Activated naive CD4-positive, alpha-beta T cell (primary cell): ENCODE data around the gene STX16.

Experiments
- DNase-seq, 4 experiments: peaks; one replicate each; lab custom pipeline; 2025; lab: John Stamatoyannopoulos, UW

Gene STX16

DNA sequence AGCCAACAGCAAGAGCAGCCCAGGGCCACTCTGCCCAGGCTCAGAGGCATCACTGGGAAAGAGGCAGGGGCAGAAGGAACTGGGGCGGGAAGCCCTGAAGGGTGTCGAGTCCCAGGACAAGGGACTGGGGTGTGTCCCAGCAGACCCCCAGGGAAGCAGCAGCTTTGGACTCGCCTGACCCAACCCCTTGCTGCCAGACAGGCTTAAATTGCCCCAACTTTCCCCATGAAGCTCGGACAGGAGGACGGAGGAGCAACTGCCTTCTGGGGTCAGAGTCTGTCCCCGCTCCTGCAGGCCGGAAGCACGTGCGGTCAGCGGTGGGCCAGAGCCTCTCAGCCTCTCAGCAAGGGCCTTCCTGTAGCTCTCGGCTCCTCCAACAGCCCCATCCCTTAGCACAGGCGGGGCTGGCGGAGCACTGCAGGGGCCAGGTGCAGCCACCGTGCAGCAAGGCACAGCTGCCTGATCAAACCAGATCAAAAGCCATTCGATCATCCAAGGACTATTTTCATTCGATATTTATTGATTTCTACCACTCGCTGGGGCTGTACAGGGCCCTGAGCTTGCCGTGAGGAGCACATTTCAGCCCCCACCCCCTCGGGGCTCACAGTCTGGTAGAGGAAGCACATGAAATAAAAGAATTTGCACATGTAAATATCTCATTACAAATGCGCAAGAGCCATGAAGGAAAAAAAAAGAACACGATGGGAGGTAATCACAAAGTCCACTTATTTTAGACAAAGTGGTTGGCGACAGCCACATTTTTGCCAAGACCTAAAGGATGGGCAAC lies 31.8 kb upstream of the STX16 start:
- no peak for DNase-seq

DNA sequence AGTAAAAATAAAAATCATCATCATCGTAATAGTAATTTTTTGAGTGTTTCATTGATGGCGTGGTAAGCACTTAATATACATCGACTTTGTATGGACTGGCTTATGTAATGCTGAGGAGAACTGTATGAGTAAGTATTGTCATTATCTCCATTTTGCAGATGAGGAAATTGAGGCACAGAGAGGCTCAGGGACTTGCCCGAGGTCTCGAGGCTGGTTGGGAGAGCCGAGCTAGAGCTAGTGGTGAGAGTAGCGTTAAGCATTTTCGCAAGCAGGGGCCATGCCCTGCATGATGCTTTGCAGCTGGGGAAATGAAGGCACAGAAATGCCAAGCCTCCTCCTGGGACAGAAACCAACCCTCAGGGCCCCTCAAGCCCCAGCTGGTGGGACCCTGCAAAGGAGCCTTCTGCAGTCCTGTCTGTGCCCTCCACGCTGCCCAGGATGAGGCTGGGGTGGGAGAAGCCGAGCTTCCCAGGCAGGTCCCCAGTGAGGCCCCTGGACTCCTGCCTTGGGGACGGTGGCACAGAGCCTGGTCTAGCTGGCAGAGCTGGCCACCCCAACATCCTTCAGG lies 31.1 kb upstream of the STX16 start:
- DNase-seq = no peak

DNA sequence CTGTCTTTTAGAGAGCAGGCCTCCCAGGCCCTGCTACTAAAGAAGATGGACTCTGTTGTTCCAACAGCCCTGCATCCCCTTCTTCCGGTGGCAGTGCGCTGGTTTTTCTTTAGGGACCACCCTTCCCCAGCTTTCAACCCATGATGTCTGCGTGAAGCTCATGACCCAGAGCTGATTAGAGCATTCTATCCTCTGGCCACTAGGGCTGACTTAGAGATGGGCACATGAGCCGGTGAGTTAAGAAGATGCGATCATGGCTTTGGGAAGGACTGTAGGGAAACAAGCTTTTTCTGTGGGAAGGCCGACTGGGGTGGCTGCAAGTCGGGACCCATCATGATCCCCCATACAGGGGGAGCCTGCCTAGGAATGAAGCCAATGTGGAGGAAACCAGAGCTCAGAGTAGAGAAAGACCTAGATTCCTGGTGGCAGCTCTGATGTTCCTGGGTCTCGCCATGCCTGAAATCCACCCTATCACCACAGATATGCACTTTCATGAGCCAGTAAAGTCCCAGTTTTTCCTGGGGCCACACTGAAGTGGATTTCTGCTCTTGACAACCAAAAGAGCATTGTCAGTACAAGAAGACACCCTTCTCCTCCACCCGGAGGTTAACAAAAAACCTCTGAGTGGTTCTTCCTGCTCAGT lies 29.1 kb upstream of the STX16 start:
- DNase-seq = no peak

DNA sequence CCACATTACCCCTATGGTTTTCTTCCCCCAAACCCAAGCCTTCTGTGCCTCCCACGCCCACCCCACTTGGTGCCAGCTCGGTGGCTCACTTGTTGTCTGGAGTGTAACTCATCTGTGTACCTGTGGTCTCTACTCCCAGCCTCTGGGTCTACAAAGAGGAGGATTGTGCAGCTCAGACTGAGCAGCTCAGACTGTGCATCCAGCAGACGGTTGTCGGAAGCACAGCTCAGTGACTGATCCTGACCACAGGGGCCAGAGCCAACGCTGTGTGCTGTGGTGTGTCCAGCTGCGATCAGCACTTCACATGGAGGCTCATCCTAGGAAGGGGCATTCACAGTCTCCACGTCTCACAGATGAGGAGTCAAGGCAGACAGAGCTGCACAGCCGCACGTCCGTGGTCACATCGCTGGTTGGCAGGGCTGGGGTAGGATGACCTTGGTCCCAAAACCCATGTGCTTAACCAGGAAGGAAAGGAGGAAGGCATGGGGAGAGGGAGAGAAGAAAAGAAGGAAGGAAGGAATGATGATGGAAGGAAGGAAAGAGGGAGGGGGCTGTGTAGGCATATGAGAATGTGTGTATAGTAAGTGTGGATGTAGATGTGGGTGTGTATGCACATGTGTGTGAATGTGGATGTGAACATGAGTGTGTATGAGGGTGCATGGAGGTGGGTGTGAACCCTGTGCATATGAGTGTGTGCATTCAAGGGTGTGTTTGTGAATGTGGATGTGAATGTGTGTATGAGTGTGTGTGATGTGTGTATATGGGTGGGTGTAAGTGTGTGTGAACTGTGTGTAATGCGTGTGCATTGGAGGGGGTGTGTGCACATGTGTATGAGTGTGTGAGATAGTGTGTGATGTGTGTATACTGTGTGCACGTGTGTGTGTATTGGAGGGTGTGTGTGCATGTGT lies 28.2 kb upstream of the STX16 start:
- no peak for DNase-seq

DNA sequence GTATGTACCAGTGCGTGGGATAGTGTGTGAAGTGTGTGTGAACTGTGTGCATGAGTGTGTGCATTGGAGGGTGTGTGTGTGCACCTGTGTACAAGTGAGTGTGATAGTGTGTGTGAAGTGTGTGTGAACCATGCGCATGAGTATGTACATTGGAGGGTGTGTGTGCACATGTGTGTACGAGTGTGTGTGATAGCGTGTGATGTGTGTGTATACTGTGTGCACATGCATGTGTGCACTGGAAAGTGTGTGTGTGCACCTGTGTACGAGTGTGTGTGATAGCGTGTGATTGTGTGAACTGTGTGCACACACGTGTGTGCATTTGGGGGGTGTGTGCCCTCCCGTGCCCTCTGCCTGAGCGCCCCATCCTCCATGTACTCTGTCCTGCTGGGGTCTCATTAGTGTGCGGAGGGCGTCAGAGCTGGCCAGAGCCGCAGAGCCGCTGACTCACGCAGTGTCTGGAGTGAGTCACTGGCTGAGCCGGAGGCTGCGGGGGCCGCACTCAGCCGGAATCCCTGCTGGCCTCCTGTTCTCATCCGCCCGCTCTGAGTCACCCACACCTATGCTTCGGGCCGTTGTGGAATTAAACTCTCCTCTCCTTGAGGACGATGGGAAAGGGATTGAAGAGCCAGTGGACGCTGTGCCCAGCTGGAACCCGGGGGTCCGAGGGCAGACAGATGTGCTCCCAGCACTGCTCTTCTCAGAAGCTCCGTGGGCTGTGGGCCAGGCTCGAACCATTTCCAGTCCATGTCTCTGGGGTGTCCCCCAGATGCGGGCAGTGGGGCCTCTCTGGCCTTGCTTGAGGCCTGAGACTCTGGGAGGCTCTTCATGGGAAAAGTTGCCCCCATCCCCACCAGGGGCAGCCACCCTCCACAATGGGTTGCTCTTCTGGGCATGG lies 27.3 kb upstream of the STX16 start:
- no peak for DNase-seq

DNA sequence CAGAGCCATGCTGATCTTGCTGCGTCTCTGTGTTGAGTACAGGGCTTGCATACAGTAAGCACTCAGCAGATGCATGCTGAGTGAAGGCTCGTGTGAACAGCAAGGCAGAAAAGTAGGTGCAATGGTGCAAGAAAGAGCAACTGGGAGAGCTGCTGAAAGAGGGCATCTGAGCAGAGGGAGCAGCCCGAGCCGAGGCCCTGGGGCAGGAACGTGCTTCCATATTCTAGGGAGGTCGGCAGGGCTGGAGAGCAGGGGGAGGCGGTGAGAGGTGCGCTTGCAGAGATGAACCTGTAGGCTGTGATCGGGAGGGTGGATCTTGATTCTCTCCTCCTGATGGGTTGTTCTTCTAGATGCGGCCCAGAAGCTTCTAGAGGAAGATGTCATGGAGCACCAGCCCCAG lies 26.4 kb upstream of the STX16 start:
- no peak for DNase-seq

DNA sequence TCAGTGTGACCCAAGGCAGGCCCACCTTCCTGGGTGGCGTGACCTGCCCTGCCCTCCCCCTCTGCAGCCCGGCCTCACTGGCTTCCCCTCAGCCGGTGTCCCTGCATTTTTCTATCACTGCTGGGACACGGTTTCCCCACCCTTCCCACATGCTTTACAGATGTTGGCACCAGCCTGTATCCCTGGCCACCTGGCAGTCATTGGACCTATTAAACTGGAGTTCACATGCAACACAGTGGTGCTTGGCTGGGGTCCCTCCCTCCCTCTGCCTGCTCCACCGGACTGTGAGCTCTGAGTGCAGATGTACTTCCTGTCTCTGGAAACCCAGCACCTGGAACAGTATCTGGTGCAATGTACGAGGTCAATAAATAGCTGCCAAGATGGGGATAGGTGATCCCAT lies 25.5 kb upstream of the STX16 start:
- DNase-seq = no peak

DNA sequence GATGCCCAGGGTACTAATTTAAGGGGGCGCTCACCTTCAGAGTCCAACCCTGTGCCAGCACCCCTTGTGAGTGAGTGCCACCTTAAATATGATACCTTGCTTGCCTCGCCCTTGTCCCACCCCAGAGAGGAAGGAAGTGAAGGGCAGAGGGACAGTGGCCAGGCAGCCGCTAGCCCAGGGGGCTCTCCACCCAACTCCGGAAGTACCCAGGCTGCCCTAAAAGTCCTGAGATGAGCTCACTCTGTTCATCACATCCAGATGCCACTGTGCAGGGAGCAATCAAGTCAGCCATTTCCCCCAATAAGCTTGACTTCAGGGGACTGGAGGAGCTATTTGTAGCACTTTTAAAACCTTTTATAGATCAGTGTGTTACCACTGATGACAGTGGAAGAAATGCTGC lies 25.0 kb upstream of the STX16 start:
- DNase-seq = no peak

DNA sequence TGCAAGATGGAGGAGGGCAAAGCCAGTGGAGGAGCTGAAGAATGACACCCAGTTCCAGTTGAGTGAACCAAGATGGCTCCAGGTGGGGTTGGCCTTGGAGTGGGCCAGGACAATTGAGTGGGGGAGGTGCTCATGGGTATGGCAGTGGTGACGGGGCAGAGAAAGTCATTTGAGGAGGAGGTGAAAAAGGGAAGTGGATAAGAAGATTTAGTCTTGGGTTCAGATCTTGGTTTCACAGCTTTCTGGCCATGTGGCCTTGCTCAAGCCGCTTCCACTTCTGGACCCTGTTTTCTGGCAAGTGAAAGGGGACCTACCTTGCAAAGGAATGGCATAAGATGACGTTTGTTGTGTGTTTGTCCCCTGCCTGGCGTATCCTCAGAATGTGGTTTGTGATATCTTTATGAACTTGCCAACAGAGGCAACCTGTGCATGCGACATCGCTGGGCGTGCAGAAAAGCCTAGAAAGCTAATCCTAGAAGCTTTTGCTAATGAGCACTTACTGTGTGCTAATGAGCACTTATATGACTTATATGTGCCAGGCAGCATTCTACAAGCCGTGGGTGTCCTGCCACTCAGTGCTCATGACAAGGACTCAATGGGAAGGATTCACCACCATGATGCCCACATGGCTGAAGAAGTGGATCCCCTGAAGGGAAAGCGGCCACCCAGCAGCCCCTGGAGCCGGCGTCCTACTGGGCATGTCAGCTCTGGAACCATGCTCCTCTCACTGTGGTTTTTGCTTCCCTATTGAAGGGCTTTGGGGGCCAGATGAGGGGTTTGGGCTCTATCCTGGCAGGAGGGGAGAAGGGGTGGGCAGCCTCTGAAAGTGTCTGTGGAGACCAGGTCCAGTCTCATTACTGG lies 23.6 kb upstream of the STX16 start:
- DNase-seq = peak in 1 of 4 experiments; percentile 30

DNA sequence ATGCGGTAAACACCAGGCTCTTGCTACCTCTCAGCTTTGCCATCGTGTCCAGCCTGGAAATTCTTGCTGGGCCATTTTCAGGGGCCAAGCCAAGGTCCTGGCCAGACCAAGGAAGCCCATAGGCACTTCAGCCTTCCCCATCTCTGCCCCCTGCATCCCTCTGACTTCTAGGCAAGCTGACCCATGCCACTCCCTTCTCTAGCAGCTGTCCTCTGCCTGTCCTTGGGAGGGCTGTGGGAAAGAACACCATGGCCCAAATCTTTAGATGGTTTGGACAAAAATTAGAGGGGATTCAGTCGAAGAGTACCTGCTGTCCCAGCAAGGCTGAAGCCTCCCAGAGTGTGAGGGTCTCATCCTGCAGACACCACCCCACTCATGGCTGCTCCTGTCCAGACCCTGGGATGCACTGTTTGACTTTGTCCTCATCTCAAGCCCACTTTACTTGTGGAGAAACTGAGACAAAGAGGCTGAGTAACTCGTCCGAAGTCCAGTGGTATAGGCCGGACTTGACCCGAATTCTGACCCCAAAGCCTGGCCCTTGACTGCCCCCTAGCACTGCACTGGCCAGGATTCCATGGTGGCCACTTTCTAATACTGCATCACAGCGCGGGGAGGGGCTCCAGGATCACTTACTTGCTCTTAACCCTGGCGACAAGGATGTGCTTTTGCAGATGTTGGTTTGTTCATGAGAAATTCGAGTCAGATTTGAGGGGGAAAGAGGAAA lies 22.4 kb upstream of the STX16 start:
- DNase-seq = no peak

DNA sequence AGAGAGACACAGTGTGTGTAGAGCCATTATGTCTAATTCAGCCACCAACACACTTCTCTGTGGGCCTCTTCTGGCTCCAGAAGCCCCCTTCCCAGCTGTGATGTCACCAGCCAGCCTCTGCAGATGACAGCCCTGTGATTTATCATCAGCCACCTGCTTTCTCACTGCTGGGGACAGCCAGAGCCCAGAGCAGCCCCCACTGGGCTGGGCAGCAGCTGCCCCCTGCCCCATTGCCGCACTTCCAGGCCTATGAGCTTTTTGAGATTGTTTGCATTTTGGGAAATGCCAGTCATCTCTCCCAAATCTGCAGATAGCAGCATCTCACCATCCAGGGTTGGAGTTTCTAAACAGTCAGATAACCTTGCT lies 21.9 kb upstream of the STX16 start:
- no peak for DNase-seq

DNA sequence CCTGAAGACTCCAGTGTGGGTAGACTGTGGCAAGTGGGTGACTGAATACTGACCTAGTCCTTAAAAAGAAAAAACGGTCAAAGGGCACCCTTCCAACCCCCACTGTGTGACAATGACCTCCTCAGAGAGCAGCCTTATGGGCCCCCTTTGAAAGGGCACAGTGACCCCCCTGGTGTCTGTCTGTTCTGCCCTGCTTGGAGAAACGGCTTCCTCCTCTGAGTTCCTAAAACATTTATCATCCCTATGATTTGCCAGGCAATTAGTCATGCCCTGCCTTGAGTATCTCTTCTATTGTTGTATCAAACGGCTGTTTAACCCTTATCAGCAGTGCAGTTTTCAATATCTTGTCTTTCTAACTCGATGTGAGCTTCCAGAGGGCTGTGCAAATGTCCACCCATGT lies 21.0 kb upstream of the STX16 start:
- DNase-seq = no peak

DNA sequence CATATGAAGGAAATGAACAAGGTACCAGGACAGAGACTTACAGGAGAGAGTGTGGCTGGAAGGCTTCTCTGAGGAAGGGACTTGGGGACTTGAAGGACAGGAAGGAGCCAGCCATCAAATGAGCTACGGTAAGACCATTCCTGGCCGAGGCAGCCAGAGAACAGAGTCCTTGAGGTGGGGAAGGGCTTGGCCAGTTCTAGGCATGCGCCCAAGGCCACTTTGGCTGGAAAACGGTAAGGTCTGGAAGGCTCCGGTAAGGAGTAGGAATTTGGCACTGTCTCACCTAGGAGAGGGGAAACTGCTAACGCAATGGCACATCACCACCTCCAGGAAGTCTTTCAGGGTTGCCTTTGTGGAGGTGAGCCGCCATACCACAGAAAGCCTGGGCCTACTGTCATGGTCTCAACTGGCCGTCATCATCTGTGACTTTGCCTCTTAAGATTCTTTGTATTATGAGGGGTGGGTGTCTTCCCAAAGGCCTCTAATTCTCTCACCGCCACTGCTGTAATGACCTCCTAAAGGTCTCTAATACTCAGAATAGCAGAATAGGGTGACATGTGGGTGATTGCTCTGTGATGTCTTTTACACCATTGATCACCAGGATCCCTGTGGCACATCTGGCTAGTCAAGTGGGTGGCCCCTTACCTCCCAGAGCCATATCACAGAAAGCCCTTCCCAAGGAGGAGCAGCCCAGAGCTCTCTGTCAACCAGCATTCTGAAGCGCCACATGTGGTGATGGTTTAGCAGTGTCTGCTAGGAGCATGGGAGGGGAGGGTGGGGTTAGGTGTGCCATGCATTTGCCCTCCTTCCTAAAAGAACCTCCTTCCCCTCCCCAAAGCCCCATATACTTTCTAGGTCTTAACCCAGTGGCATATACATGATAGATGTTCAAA lies 17.7 kb upstream of the STX16 start:
- DNase-seq = no peak

DNA sequence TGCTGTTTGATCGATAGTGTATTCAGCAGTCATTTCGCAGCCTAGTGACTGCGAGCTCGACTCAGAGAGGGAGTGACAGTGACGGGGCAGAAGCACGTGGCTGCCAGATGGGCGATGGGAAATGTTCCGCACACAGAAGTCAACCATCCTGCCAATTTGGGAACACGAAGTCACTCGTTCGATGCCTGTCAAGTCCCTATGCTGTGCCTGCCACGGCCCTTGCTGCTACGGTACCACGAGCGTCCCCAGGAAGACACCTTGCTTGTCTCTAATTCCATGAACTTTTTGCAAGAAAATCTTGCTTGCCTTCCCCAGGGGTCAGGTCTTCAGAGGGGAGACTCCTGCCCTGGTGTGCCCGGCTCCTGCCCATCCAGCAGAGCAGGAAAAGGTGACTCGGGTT lies 17.0 kb upstream of the STX16 start:
- DNase-seq = no peak

DNA sequence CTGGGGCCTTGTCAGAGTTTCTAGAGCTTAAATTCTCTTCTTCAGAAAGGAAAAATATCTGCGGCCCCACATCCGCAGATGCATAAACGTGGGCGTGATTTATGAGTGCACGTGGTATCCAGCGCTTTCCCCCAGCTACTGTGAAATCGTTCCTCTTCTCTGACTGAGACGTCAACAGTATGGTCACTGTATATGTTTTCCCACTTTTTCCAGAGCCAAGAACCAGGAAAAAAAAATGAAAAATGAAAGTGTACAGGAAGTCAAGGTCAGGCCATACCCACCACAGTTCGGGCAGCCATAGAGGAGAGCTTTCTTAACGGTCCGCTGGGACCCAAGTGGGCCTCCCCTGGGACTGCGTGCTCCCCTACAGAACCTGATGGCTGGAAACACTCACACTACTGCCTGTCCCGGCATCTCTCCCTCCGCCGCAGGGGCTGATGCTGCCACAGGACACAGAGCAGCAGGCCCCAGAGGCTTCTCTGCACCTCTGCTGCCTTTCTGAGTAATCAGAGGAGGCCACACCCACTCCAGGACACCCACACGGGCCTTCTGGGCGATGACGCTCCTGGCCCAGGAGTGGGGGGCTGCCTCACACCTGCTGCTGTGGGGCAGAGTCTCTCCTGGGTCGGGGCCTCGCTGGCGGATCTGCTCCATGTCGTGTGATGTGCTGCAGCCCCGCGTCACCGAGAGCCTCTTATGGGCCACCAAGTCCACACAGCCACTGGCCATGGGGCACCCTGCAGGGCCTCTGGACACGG lies 16.4 kb upstream of the STX16 start:
- DNase-seq = peak in 1 of 4 experiments; percentile 10

DNA sequence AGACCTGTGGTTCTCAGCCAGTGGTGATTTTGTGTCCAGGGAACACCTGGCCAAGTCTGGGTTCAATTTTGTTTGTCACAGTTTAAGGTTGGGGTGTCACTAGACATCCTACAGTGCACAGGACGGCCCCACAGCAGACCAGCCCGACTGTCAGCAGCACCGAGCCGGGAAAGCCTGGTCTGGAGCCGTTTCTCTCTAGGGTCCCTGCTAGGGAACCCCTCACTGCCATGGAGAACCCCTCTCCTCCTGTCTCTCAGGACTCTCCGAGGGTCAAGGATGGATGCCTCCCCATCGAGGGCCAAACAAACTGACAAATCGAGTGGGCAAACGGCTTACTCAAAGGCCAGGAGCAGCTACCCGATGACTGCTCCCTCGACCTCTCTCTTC lies 15.8 kb upstream of the STX16 start:
- no peak for DNase-seq

DNA sequence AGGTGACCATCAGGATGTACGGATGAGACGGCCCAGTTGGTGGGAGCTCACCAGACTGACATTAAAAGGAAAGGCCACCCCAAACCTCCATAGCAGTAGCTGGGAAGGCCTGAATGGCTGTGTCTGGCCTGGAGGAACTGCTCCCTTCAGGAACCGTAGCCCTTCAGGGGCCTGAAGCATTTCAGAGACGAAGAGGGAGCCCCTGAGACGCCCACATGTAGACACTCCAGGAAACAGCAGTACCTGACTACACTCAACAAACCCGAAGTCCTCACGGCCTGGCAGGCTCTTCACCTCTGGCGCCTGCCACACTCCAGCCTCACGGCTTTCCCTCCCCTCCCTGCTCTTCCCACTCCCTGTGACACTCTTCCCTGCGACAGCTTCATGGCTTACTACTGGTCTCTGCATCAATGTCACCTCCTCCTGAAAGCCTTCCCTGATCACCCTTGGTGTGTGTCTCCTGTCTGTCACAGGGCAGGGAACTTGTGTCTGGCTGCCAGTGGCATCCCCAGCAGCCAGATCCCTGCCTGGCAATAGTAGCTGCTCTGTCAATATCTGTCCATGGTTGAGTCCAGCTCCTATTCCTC lies 14.6 kb upstream of the STX16 start:
- no peak for DNase-seq

DNA sequence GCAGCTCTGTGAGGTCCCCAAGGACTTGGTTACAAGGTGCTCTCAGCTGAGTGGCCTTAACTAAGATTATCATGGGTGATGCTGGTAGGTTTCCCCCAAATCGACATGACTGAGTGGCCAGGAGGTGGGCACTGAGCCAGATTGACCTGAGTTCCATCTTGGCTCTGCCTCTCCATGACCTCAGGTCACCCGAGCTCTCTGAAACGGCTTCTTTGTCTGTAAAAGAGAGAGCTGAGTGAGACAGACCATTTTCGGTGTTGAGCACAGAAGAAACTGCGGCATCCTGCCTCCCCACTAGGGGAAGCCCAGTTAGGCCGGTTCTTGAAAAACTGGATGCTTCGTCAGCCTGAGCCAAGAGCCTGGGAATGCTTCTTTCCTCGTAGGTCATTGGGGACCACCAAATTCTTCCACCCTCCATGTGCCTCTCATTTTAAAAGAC lies 14.1 kb upstream of the STX16 start:
- DNase-seq = no peak
